Left lobe of liver (tissue), 2 donors: Measurements from ENCODE around the gene OR13A1. TPM values are rescaled to one million over a fixed set of nuclear protein-coding genes. Genes with fewer than 3 reads are reported as not detected.
"Not testable (repeated sequence)": the region's sequence is repeated elsewhere in the genome, so short reads cannot be mapped to it uniquely, and the experiment has no call there.

Source experiments
- ATAC-seq: fragments of 200-7000 bp; cut with Tn5 transposase; one replicate; pipeline ENCODE4 v1.9.1; 2020; ENCODE audit warnings: mild to moderate bottlenecking, moderate library complexity
- DNase-seq: peaks from one replicate; pipeline ENCODE4 v3.0.0-alpha.2; 2020; ENCODE audit warnings: low spot score
- total RNA-seq: library from RNA; stranded (reverse); gene quantifications from one replicate; pipeline ENCODE4 v1.2.1, GENCODE V29; 2021
- donor health status: DM: no; HTN: no; CAD: no; lungs with moderate emphysema.
- donor health status: DM: no; HTN: yes; CAD: no.

The OR13A1 gene
- not detected for total RNA-seq

- DNase-seq (no peak), ATAC-seq (no peak)
These were observed at the start of gene OR13A1 for GRCh38 chr10:45315508-45315907. Gene OR13A1 (minus strand): TSS chr10:45315608. CDS start chr10:45304422, 11,186 bp downstream.

- ATAC-seq, DNase-seq: not testable (repeated sequence)
These were observed 46.8 kb upstream of the OR13A1 start for GRCh38 chr10:45361983-45362799.

- DNase-seq, ATAC-seq: not testable (repeated sequence)
These were observed 43.6 kb upstream of the OR13A1 start for GRCh38 chr10:45358961-45359360.

- no peak for ATAC-seq
- no peak for DNase-seq
These were observed 40.1 kb upstream of the OR13A1 start for GRCh38 chr10:45355494-45355893.

- DNase-seq (no peak), ATAC-seq (peak; percentile 56)
These were observed 38.9 kb upstream of the OR13A1 start for GRCh38 chr10:45354261-45354660.

GRCh38 chr10:45353186-45353585, 37.8 kb upstream of the OR13A1 start:
- no peak for ATAC-seq

GRCh38 chr10:45348196-45348765, 32.9 kb upstream of the OR13A1 start:
- DNase-seq, ATAC-seq: not testable (repeated sequence)

More at GRCh38 chr10:45353186-45353585, 37.8 kb upstream of the OR13A1 start:
- no peak for DNase-seq

GRCh38 chr10:45347464-45347863, 32.1 kb upstream of the OR13A1 start:
- DNase-seq, ATAC-seq: not testable (repeated sequence)

- not testable (repeated sequence) for DNase-seq
These were observed 31.4 kb upstream of the OR13A1 start for GRCh38 chr10:45346652-45347335.

GRCh38 chr10:45340420-45340819, 25.0 kb upstream of the OR13A1 start:
- ATAC-seq, DNase-seq: not testable (repeated sequence)

More at GRCh38 chr10:45346652-45347335, 31.4 kb upstream of the OR13A1 start:
- not testable (repeated sequence) for ATAC-seq

- ATAC-seq (no peak), DNase-seq (no peak)
These were observed 24.5 kb upstream of the OR13A1 start for GRCh38 chr10:45339894-45340293.

GRCh38 chr10:45331824-45332223, 16.4 kb upstream of the OR13A1 start:
- not testable (repeated sequence) for DNase-seq, ATAC-seq

GRCh38 chr10:45326864-45327263, 11.5 kb upstream of the OR13A1 start:
- ATAC-seq, DNase-seq: not testable (repeated sequence)

GRCh38 chr10:45325116-45325515, 9.7 kb upstream of the OR13A1 start:
- ATAC-seq (no peak), DNase-seq (no peak)

GRCh38 chr10:45319702-45320101, 4.3 kb upstream of the OR13A1 start:
- no peak for DNase-seq
- no peak for ATAC-seq

- DNase-seq (no peak), ATAC-seq (no peak)
These were observed 2.0 kb downstream of the OR13A1 start for GRCh38 chr10:45313264-45313873.

GRCh38 chr10:45308707-45309106, 6.7 kb downstream of the OR13A1 start:
- DNase-seq (no peak), ATAC-seq (peak; percentile 28)

- DNase-seq (no peak), ATAC-seq (no peak)
These were observed 12.8 kb downstream of the OR13A1 start for GRCh38 chr10:45302573-45302972.

- not testable (repeated sequence) for ATAC-seq, DNase-seq
These were observed 17.0 kb downstream of the OR13A1 start for GRCh38 chr10:45298341-45298955.

- no peak for DNase-seq
These were observed 20.7 kb downstream of the OR13A1 start for GRCh38 chr10:45294681-45295080.

More at GRCh38 chr10:45294681-45295080, 20.7 kb downstream of the OR13A1 start:
- no peak for ATAC-seq
